Measurements from ENCODE around the gene SH2B2.
"Not testable (repeated sequence)": the region's sequence is repeated elsewhere in the genome, so short reads cannot be mapped to it uniquely, and the experiment has no call there.

Gene SH2B2

GRCh38 chr7:102356344-102356743 is 69.7 kb downstream of the SH2B2 start, which contains the start of gene SPDYE6:
TSS of gene SPDYE6 (minus strand) at chr7:102356444. CDS start at chr7:102356023, 421 bp downstream.
- no CpG with 5 or more reads among the region's 6 CpGs for WGBS

GRCh38 chr7:102363549-102364393 is 77.1 kb downstream of the SH2B2 start:
- H3K36me3 ChIP-seq (ENCODE audit: insufficient read depth, low read length) = peaks cover 12% of the 10 kb centered on the region; the same call in 1 of the 2 replicates
- H3K4me3 ChIP-seq (ENCODE audit: low read length) = peak overlapping the region; percentile 60
- H3K4me1 ChIP-seq (ENCODE audit: insufficient read depth, low read length); H3K9me3 ChIP-seq (ENCODE audit: insufficient read depth, low read depth, low read length); H3K27ac ChIP-seq (ENCODE audit: low read depth, low read length); H3K27me3 ChIP-seq (ENCODE audit: insufficient read depth, low read length): not testable (repeated sequence)
- under 1% methylated on average over 76 of the region's 76 CpGs for WGBS
- H3K9ac ChIP-seq (ENCODE audit: low read depth, low read length) = peak overlapping the region; percentile 51

More at GRCh38 chr7:102356344-102356743, 69.7 kb downstream of the SH2B2 start, which contains the start of gene SPDYE6:
- not testable (repeated sequence) for H3K4me1 ChIP-seq (ENCODE audit: insufficient read depth, low read length); H3K4me3 ChIP-seq (ENCODE audit: low read length); H3K27ac ChIP-seq (ENCODE audit: low read depth, low read length); H3K36me3 ChIP-seq (ENCODE audit: insufficient read depth, low read length); H3K9ac ChIP-seq (ENCODE audit: low read depth, low read length); H3K9me3 ChIP-seq (ENCODE audit: insufficient read depth, low read depth, low read length); H3K27me3 ChIP-seq (ENCODE audit: insufficient read depth, low read length)

GRCh38 chr7:102364394-102364886 is 77.8 kb downstream of the SH2B2 start:
- 0% methylated on average over 12 of the region's 20 CpGs for WGBS
- peak overlapping the region; percentile 51 for H3K9ac ChIP-seq (ENCODE audit: low read depth, low read length)

GRCh38 chr7:102365390-102365789 is 78.7 kb downstream of the SH2B2 start:
- H3K9me3 ChIP-seq (ENCODE audit: insufficient read depth, low read depth, low read length); H3K4me1 ChIP-seq (ENCODE audit: insufficient read depth, low read length); H3K9ac ChIP-seq (ENCODE audit: low read depth, low read length); H3K27me3 ChIP-seq (ENCODE audit: insufficient read depth, low read length); H3K27ac ChIP-seq (ENCODE audit: low read depth, low read length); H3K4me3 ChIP-seq (ENCODE audit: low read length): not testable (repeated sequence)
- H3K36me3 ChIP-seq (ENCODE audit: insufficient read depth, low read length) = peaks cover 15% of the 10 kb centered on the region; the same call in 1 of the 2 replicates
- WGBS = 83% methylated on average over 2 of the region's 7 CpGs

More at GRCh38 chr7:102364394-102364886, 77.8 kb downstream of the SH2B2 start:
- H3K4me1 ChIP-seq (ENCODE audit: insufficient read depth, low read length); H3K27ac ChIP-seq (ENCODE audit: low read depth, low read length); H3K9me3 ChIP-seq (ENCODE audit: insufficient read depth, low read depth, low read length); H3K27me3 ChIP-seq (ENCODE audit: insufficient read depth, low read length): not testable (repeated sequence)
- peak overlapping the region; percentile 60 for H3K4me3 ChIP-seq (ENCODE audit: low read length)
- H3K36me3 ChIP-seq (ENCODE audit: insufficient read depth, low read length) = peaks cover 12% of the 10 kb centered on the region; the same call in 1 of the 2 replicates

- not testable (repeated sequence) for H3K9ac ChIP-seq (ENCODE audit: low read depth, low read length); H3K4me3 ChIP-seq (ENCODE audit: low read length); H3K27me3 ChIP-seq (ENCODE audit: insufficient read depth, low read length); H3K9me3 ChIP-seq (ENCODE audit: insufficient read depth, low read depth, low read length); H3K27ac ChIP-seq (ENCODE audit: low read depth, low read length); H3K4me1 ChIP-seq (ENCODE audit: insufficient read depth, low read length)
- H3K36me3 ChIP-seq (ENCODE audit: insufficient read depth, low read length) = peaks cover 18% of the 10 kb centered on the region; the same call in 1 of the 2 replicates
These were observed 83.4 kb downstream of the SH2B2 start for GRCh38 chr7:102370038-102370437.
